ENCODE measurements around the gene RPUSD3.

RPUSD3 gene, protein sequence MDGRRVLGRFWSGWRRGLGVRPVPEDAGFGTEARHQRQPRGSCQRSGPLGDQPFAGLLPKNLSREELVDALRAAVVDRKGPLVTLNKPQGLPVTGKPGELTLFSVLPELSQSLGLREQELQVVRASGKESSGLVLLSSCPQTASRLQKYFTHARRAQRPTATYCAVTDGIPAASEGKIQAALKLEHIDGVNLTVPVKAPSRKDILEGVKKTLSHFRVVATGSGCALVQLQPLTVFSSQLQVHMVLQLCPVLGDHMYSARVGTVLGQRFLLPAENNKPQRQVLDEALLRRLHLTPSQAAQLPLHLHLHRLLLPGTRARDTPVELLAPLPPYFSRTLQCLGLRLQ

GRCh38 chr3:9843715-9844438, at the start of gene RPUSD3:
Gene RPUSD3, minus strand, starts transcription at chr3:9844008. Its CDS starts 18 bp downstream, at chr3:9843990.
- Mint-ChIP-seq H3K9me3 (ENCODE audit: low read depth) (no peaks in the 10 kb centered on the region), H3K36me3 (peaks cover 3% of the 10 kb centered on the region), H3K4me1 (ENCODE audit: low read depth) (peaks cover 20% of the 10 kb centered on the region), H3K27me3 (no peaks in the 10 kb centered on the region), H3K4me3 (peak within 1 kb of the TSS; percentile 96), H3K27ac (peak within 1 kb of the TSS; percentile 94)

- Mint-ChIP-seq H3K4me3 (peak overlapping the region; percentile 93), H3K27ac (peak overlapping the region; percentile 94), H3K36me3 (peaks cover 28% of the 10 kb centered on the region), H3K4me1 (ENCODE audit: low read depth) (peaks cover 44% of the 10 kb centered on the region), H3K27me3 (no peaks in the 10 kb centered on the region), H3K9me3 (ENCODE audit: low read depth) (peaks cover 3% of the 10 kb centered on the region)
These were observed 47.3 kb upstream of the RPUSD3 start for GRCh38 chr3:9891072-9891622.

GRCh38 chr3:9890249-9891071, 46.7 kb upstream of the RPUSD3 start, which contains the start of gene JAGN1:
Gene JAGN1, plus strand, starts transcription at chr3:9890610. Its CDS starts 113 bp downstream, at chr3:9890723.
- Mint-ChIP-seq H3K9me3 (ENCODE audit: low read depth) (peaks cover 3% of the 10 kb centered on the region), H3K4me3 (peak within 1 kb of the TSS; percentile 93), H3K27ac (peak within 1 kb of the TSS; percentile 94), H3K36me3 (peaks cover 28% of the 10 kb centered on the region), H3K4me1 (ENCODE audit: low read depth) (peaks cover 41% of the 10 kb centered on the region), H3K27me3 (no peaks in the 10 kb centered on the region)

GRCh38 chr3:9889405-9889804, 45.6 kb upstream of the RPUSD3 start:
- H3K4me1 Mint-ChIP-seq (ENCODE audit: low read depth): peaks cover 32% of the 10 kb centered on the region
- peak overlapping the region; percentile 93 for H3K4me3 Mint-ChIP-seq
- H3K9me3 Mint-ChIP-seq (ENCODE audit: low read depth): no peaks in the 10 kb centered on the region
- H3K27me3 Mint-ChIP-seq: no peaks in the 10 kb centered on the region
- H3K36me3 Mint-ChIP-seq: peaks cover 22% of the 10 kb centered on the region
- H3K27ac Mint-ChIP-seq: peak overlapping the region; percentile 94

- H3K9me3 Mint-ChIP-seq (ENCODE audit: low read depth): no peaks in the 10 kb centered on the region
- H3K36me3 Mint-ChIP-seq: peaks cover 14% of the 10 kb centered on the region
- no peak overlapping the region for H3K4me3 Mint-ChIP-seq
- no peak overlapping the region for H3K27ac Mint-ChIP-seq
- no peaks in the 10 kb centered on the region for H3K27me3 Mint-ChIP-seq
- peaks cover 24% of the 10 kb centered on the region for H3K4me1 Mint-ChIP-seq (ENCODE audit: low read depth)
These were observed 44.7 kb upstream of the RPUSD3 start for GRCh38 chr3:9888540-9888939.

- Mint-ChIP-seq H3K4me1 (ENCODE audit: low read depth) (peaks cover 15% of the 10 kb centered on the region), H3K36me3 (peaks cover 7% of the 10 kb centered on the region), H3K27ac (no peak overlapping the region), H3K4me3 (no peak overlapping the region), H3K27me3 (no peaks in the 10 kb centered on the region), H3K9me3 (ENCODE audit: low read depth) (no peaks in the 10 kb centered on the region)
These were observed 43.7 kb upstream of the RPUSD3 start for GRCh38 chr3:9887480-9887879.

DNA sequence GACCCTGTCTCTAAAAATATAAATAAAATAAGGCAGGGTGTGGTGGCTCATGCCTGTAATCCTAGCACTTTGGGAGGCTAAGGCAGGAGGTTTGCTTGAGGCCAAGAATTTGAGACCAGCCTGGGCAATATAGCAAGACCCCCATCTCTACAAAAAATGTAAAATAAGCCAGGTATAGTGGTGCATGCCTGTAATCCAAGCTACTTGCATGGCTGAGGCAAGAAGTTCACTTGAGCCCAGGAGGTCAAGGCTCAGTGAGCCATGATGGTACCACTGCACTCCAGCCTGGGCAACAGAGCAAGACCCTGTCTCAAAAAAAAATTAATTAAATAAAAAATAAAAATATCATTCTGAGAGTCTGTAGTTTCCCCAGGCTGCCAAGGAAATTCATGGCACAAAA, 42.5 kb upstream of the RPUSD3 start:
- peaks cover 9% of the 10 kb centered on the region for H3K4me1 Mint-ChIP-seq (ENCODE audit: low read depth)
- H3K27ac Mint-ChIP-seq: no peak overlapping the region
- no peaks in the 10 kb centered on the region for H3K27me3 Mint-ChIP-seq
- no peak overlapping the region for H3K4me3 Mint-ChIP-seq
- no peaks in the 10 kb centered on the region for H3K9me3 Mint-ChIP-seq (ENCODE audit: low read depth)
- peaks cover 2% of the 10 kb centered on the region for H3K36me3 Mint-ChIP-seq

- Mint-ChIP-seq H3K9me3 (ENCODE audit: low read depth) (no peaks in the 10 kb centered on the region), H3K36me3 (no peaks in the 10 kb centered on the region), H3K27me3 (no peaks in the 10 kb centered on the region), H3K4me3 (no peak overlapping the region), H3K27ac (no peak overlapping the region), H3K4me1 (ENCODE audit: low read depth) (no peaks in the 10 kb centered on the region)
These were observed 40.9 kb upstream of the RPUSD3 start for GRCh38 chr3:9884555-9885165.

GRCh38 chr3:9883706-9884554, 40.1 kb upstream of the RPUSD3 start:
- H3K4me1 Mint-ChIP-seq (ENCODE audit: low read depth): no peaks in the 10 kb centered on the region
- H3K4me3 Mint-ChIP-seq: no peak overlapping the region
- H3K27me3 Mint-ChIP-seq: no peaks in the 10 kb centered on the region
- H3K27ac Mint-ChIP-seq: no peak overlapping the region
- H3K9me3 Mint-ChIP-seq (ENCODE audit: low read depth): no peaks in the 10 kb centered on the region
- H3K36me3 Mint-ChIP-seq: no peaks in the 10 kb centered on the region

GRCh38 chr3:9881441-9881840, 37.6 kb upstream of the RPUSD3 start:
- no peaks in the 10 kb centered on the region for H3K27me3 Mint-ChIP-seq
- no peaks in the 10 kb centered on the region for H3K4me1 Mint-ChIP-seq (ENCODE audit: low read depth)
- H3K9me3 Mint-ChIP-seq (ENCODE audit: low read depth): no peaks in the 10 kb centered on the region
- H3K27ac Mint-ChIP-seq: no peak overlapping the region
- H3K36me3 Mint-ChIP-seq: no peaks in the 10 kb centered on the region
- H3K4me3 Mint-ChIP-seq: no peak overlapping the region

DNA sequence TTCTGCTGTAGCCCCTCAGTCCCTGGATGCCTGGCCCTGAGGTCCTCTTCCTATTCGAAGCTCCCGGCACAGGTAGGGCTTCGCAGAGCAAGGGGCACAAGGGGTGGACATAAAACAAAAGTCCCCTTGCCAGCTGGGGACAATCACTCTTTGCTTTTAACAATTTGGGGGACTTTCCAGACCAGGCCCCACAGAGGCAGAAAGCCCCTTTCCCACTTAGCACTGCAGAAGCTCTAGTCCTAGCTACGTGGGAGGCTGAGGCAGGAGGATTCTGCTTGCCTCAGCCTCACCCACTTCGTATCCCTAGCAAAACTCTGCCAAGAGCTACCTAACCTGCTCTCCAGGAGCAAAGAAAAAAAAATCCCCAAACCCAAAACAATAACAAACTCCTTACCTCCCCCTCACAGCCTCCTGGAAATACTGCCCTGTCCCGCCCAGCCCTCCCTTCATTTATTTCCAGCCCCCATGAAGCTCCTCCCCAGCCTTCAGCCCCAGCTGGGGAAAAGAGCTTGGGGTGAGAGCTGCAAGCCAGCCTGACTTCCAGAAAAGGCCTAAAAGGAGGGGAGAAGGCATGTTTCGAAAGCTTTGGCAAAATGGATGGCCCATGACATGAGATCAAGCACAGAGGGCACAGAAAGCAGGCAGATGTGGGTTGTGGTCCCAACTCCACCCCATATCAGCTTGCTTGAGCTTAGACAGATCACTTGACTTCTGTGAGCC, 36.2 kb upstream of the RPUSD3 start, which contains the start of gene CIDEC:
Gene CIDEC, minus strand, starts transcription at position 424 of the 720 bp plus-strand sequence. CDS start 1,767 bp downstream, outside the sequence.
- H3K27me3 Mint-ChIP-seq: no peaks in the 10 kb centered on the region
- H3K36me3 Mint-ChIP-seq: no peaks in the 10 kb centered on the region
- H3K4me3 Mint-ChIP-seq: no peak within 1 kb of the TSS
- no peak within 1 kb of the TSS for H3K27ac Mint-ChIP-seq
- H3K9me3 Mint-ChIP-seq (ENCODE audit: low read depth): no peaks in the 10 kb centered on the region
- no peaks in the 10 kb centered on the region for H3K4me1 Mint-ChIP-seq (ENCODE audit: low read depth)

GRCh38 chr3:9878700-9879099, 34.9 kb upstream of the RPUSD3 start:
- Mint-ChIP-seq H3K9me3 (ENCODE audit: low read depth) (no peaks in the 10 kb centered on the region), H3K4me3 (no peak overlapping the region), H3K4me1 (ENCODE audit: low read depth) (no peaks in the 10 kb centered on the region), H3K27ac (no peak overlapping the region), H3K27me3 (no peaks in the 10 kb centered on the region), H3K36me3 (no peaks in the 10 kb centered on the region)

DNA sequence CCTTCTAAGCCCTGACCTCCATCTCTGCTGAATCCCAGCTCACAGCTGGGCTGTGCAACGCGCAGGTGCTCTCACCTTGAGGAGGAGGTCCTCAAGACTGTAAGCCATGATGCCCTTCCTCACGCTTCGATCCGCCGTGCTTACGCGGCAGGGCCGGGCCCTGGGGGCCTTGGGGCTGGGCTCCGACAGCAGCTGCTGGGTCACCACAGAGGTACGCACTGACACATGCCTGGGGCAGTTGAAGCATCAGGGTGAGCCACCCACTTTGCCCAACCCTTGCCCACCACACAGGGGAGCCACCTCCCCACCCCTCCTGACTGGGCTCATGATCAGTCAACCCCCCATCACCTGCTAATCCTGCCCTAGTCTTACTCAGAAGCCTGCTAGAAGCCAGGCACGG, 33.2 kb upstream of the RPUSD3 start:
- H3K4me1 Mint-ChIP-seq (ENCODE audit: low read depth): no peaks in the 10 kb centered on the region
- H3K27me3 Mint-ChIP-seq: no peaks in the 10 kb centered on the region
- H3K36me3 Mint-ChIP-seq: no peaks in the 10 kb centered on the region
- no peaks in the 10 kb centered on the region for H3K9me3 Mint-ChIP-seq (ENCODE audit: low read depth)
- no peak overlapping the region for H3K27ac Mint-ChIP-seq
- H3K4me3 Mint-ChIP-seq: no peak overlapping the region
